ENCODE data around the gene MAU2.

- TF ChIP-seq CTCF (IDR thresholded peaks at IDR 0.05) (no peak), POLR2A (IDR thresholded peaks at IDR 0.05) (no peak)
These were observed 61.5 kb downstream of the MAU2 start for GRCh38 chr19:19382118-19382517.
